SK-N-SH treated with all-trans-retinoic acid at 6 μM for 48 hours (cell line): ENCODE data around the gene WDFY2.

Experiments
- ARNTL ChIP-seq: fragments of 450-650 bp; formaldehyde crosslinking; IDR thresholded peaks from 2 replicates; pipeline ENCODE4 v1.5.0; 2020; ENCODE audit warnings: low read depth, mild to moderate bottlenecking, moderate library complexity, borderline replicate concordance
- GLIS3 ChIP-seq: fragments of 250-450 bp; sonication (Bioruptor Pico); IDR thresholded peaks from 2 replicates; pipeline ENCODE4 v1.5.0; 2020; ENCODE audit warnings: mild to moderate bottlenecking, moderate library complexity
- ISL1 ChIP-seq: fragments of 250-450 bp; sonication (Bioruptor Pico); IDR thresholded peaks from 2 replicates; pipeline ENCODE4 v2.1.2; 2022; ENCODE audit warnings: mild to moderate bottlenecking, moderate library complexity
- OSR1 ChIP-seq: fragments of 250-450 bp; sonication (Bioruptor Pico); IDR thresholded peaks from 2 replicates; pipeline ENCODE4 v1.8.0; 2022; ENCODE audit warnings: moderate library complexity, mild to moderate bottlenecking, inconsistent platforms
- PPARA ChIP-seq: fragments of 250-450 bp; sonication (Bioruptor Pico); IDR thresholded peaks from 2 replicates; pipeline ENCODE4 v1.5.0; 2020; ENCODE audit warnings: mild to moderate bottlenecking, borderline replicate concordance
- RARB ChIP-seq: fragments of 250-450 bp; sonication (Bioruptor Pico); IDR thresholded peaks from 2 replicates; pipeline ENCODE4 v1.8.0; 2021; ENCODE audit warnings: mild to moderate bottlenecking, moderate library complexity
- ZC3H10 ChIP-seq: fragments of 250-450 bp; sonication (Bioruptor Pico); IDR thresholded peaks from 2 replicates; pipeline ENCODE4 v1.5.1; 2021; ENCODE audit warnings: mild to moderate bottlenecking, moderate library complexity
- ZFP3 ChIP-seq: fragments of 250-450 bp; sonication (Bioruptor Pico); IDR thresholded peaks from 2 replicates; pipeline ENCODE4 v1.5.0; 2020; ENCODE audit warnings: mild to moderate bottlenecking, moderate library complexity
- ZNF565 ChIP-seq: fragments of 450-650 bp; formaldehyde crosslinking; conservative IDR thresholded peaks from 2 replicates; pipeline ENCODE4 v1.5.0; 2020; ENCODE audit warnings: low read depth, mild to moderate bottlenecking, moderate library complexity
- ZNF70 ChIP-seq: fragments of 450-650 bp; formaldehyde crosslinking; IDR thresholded peaks from 2 replicates; pipeline ENCODE4 v1.5.0; 2020; ENCODE audit warnings: mild to moderate bottlenecking, moderate library complexity
- TF ChIP-seq, protein P1 (sequence below): fragments of 250-450 bp; sonication (Bioruptor Pico); IDR thresholded peaks from 2 replicates; pipeline ENCODE4 v1.5.1; 2020; ENCODE audit warnings: low read depth, mild to moderate bottlenecking, moderate library complexity
- TF ChIP-seq, protein P2 (sequence below): fragments of 250-450 bp; sonication (Bioruptor Pico); IDR thresholded peaks from 2 replicates; pipeline ENCODE4 v1.5.0; 2020; ENCODE audit warnings: mild to moderate bottlenecking, moderate library complexity
- TF ChIP-seq, protein P3 (sequence below): fragments of 250-450 bp; sonication (Bioruptor Pico); IDR thresholded peaks from 2 replicates; pipeline ENCODE4 v1.8.0; 2020; ENCODE audit warnings: mild to moderate bottlenecking, moderate library complexity, borderline replicate concordance

DNA sequence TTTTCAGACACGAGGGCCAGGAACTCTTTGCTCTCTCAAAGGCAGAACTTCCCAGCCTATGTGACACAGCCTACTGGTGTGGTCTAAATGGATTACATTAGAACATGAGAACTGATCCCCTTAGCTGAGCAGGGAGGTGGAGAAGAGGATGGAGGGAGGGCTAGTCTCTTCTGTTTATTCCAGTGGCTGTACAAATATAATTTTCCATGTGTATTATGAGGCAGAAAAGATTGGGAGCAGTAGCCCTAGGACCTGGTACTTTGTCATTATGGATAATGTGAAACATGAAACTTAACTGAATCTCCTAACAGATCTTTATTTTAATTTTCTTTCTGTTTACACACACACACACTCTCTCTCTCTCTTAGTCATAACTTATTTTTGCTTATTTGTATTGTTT lies 82.1 kb downstream of the WDFY2 start:
- TF ChIP-seq ISL1 (CRISPR knock-in tag): no peak
- TF ChIP-seq ARNTL (CRISPR knock-in tag): no peak
- TF ChIP-seq ZFP3: no peak
- no peak for TF ChIP-seq OSR1
- no peak for TF ChIP-seq RARB (CRISPR knock-in tag)
- TF ChIP-seq GLIS3 (CRISPR knock-in tag): no peak
- no peak for TF ChIP-seq ZNF565 (CRISPR knock-in tag)
- TF ChIP-seq, protein P1, sequence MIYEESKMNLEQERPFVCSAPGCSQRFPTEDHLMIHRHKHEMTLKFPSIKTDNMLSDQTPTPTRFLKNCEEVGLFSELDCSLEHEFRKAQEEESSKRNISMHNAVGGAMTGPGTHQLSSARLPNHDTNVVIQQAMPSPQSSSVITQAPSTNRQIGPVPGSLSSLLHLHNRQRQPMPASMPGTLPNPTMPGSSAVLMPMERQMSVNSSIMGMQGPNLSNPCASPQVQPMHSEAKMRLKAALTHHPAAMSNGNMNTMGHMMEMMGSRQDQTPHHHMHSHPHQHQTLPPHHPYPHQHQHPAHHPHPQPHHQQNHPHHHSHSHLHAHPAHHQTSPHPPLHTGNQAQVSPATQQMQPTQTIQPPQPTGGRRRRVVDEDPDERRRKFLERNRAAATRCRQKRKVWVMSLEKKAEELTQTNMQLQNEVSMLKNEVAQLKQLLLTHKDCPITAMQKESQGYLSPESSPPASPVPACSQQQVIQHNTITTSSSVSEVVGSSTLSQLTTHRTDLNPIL (CRISPR knock-in tag): no peak
- TF ChIP-seq ZNF70 (CRISPR knock-in tag): no peak
- no peak for TF ChIP-seq ZC3H10
- TF ChIP-seq, protein P2, sequence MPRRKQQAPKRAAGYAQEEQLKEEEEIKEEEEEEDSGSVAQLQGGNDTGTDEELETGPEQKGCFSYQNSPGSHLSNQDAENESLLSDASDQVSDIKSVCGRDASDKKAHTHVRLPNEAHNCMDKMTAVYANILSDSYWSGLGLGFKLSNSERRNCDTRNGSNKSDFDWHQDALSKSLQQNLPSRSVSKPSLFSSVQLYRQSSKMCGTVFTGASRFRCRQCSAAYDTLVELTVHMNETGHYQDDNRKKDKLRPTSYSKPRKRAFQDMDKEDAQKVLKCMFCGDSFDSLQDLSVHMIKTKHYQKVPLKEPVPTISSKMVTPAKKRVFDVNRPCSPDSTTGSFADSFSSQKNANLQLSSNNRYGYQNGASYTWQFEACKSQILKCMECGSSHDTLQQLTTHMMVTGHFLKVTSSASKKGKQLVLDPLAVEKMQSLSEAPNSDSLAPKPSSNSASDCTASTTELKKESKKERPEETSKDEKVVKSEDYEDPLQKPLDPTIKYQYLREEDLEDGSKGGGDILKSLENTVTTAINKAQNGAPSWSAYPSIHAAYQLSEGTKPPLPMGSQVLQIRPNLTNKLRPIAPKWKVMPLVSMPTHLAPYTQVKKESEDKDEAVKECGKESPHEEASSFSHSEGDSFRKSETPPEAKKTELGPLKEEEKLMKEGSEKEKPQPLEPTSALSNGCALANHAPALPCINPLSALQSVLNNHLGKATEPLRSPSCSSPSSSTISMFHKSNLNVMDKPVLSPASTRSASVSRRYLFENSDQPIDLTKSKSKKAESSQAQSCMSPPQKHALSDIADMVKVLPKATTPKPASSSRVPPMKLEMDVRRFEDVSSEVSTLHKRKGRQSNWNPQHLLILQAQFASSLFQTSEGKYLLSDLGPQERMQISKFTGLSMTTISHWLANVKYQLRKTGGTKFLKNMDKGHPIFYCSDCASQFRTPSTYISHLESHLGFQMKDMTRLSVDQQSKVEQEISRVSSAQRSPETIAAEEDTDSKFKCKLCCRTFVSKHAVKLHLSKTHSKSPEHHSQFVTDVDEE (CRISPR knock-in tag): no peak
- TF ChIP-seq, protein P3, sequence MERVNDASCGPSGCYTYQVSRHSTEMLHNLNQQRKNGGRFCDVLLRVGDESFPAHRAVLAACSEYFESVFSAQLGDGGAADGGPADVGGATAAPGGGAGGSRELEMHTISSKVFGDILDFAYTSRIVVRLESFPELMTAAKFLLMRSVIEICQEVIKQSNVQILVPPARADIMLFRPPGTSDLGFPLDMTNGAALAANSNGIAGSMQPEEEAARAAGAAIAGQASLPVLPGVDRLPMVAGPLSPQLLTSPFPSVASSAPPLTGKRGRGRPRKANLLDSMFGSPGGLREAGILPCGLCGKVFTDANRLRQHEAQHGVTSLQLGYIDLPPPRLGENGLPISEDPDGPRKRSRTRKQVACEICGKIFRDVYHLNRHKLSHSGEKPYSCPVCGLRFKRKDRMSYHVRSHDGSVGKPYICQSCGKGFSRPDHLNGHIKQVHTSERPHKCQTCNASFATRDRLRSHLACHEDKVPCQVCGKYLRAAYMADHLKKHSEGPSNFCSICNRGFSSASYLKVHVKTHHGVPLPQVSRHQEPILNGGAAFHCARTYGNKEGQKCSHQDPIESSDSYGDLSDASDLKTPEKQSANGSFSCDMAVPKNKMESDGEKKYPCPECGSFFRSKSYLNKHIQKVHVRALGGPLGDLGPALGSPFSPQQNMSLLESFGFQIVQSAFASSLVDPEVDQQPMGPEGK (CRISPR knock-in tag): no peak
- TF ChIP-seq PPARA: no peak
